Esophagus (tissue), 2 donors: ENCODE data around the gene PIGT. TPM values are rescaled to one million over a fixed set of nuclear protein-coding genes. Genes with fewer than 3 reads are reported as not detected.
A peak's percentile ranks its signal among the peaks of the same experiment; 100 is the strongest.

Source experiments
- H3K27ac ChIP-seq, 2 donors: one replicate each; pipeline ENCODE4 v1.5.1; 2013; ENCODE audit warnings: low read depth in 2 of 2, mild to moderate bottlenecking in 2 of 2, inconsistent platforms in 1 of 2, low read length in 1 of 2, moderate library complexity in 1 of 2
- H3K27me3 ChIP-seq, 2 donors: one replicate each; pipeline ENCODE4 v1.6.1; 2013; ENCODE audit warnings: low read length in 2 of 2, control low read depth in 1 of 2, mild to moderate bottlenecking in 1 of 2; ENCODE audit not compliant: insufficient read depth in 2 of 2, control insufficient read depth in 1 of 2
- H3K36me3 ChIP-seq, 2 donors: one replicate each; pipeline ENCODE4 v1.6.1; 2013; ENCODE audit warnings: low read length in 1 of 2; ENCODE audit not compliant: control insufficient read depth in 2 of 2, insufficient read depth in 2 of 2
- H3K4me1 ChIP-seq, 2 donors: one replicate each; pipeline ENCODE4 v1.6.1; 2013; ENCODE audit warnings: low read length in 1 of 2; ENCODE audit not compliant: control insufficient read depth in 2 of 2, insufficient read depth in 2 of 2
- H3K4me3 ChIP-seq, 2 donors: one replicate each; pipeline ENCODE4 v1.5.1; 2013; ENCODE audit warnings: low read length in 2 of 2, mild to moderate bottlenecking in 2 of 2, low read depth in 1 of 2, moderate library complexity in 1 of 2
- H3K9me3 ChIP-seq, 2 donors: one replicate each; pipeline ENCODE4 v1.6.1; 2013; ENCODE audit warnings: mild to moderate bottlenecking in 2 of 2, low read depth in 1 of 2, low read length in 1 of 2, moderate library complexity in 1 of 2; ENCODE audit not compliant: control insufficient read depth in 2 of 2, insufficient read depth in 1 of 2
- WGBS, 2 donors: extraction: QIAGEN DNeasy Blood & Tissue Kit; methylation state at CpG; one replicate each; pipeline ENCODE4 v1.1.7; 2013; 5-methylcytosine and 5-hydroxymethylcytosine counted together
- polyA plus RNA-seq, 2 donors: library from polyadenylated mRNA; stranded (reverse); fragments of 200-250 nt; gene quantifications; one replicate each; pipeline ENCODE4 v1.2.3, GENCODE V29; 2013
- donor health status: healthy with polysubstance abuse.
- donor health status: Bipolar disorder and iron deficiency.

The PIGT gene
- polyA plus RNA-seq, 2 donors: 38.7 to 40.9 TPM

DNA sequence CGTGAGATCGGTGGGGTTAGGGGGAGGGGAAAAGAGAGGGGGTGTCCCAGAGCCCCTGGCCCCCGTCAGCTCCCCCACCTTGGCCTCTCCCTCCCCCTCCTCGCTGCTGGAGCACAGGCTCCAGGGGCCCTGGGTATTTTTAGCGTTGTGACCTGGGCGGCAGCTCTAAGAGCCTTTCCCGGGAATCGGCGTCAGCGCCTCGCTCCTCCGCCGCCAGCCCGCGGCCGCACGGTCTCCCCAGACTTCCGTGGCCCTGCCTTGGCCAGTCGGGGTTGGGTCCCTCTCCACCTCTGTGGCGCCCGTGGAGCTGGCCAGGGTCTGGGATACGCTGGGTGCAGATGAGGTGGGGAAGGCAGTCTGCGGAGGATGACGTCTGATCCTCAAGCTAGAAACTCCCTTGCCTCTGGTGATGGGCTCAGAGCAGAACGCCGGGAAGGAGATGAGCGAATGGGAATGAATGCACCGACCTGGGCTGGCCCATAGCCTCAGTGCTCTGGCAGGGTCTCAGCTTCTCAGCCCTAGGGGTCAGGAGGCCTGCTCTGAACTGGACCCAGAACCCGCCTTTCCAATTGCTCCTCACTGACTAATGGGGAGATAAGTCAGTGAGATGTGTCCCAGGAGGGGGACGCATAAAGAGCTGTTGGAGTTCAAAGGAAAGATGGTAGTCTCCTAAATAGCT lies 8.7 kb upstream of the PIGT start:
- Histone ChIP-seq H3K36me3 (peaks cover 0 to 9% of the 10 kb centered on the region in 2 donors), H3K9me3 (no peaks in the 10 kb centered on the region), H3K4me3 (peak overlapping the region; percentile 71 to 77), H3K27ac (peak overlapping the region; percentile 86 to 89), H3K4me1 (peaks cover 3 to 14% of the 10 kb centered on the region in 2 donors), H3K27me3 (no peaks in the 10 kb centered on the region)
- WGBS, 2 donors: 12 to 13% methylated on average over 30 of the region's 30 CpGs

DNA sequence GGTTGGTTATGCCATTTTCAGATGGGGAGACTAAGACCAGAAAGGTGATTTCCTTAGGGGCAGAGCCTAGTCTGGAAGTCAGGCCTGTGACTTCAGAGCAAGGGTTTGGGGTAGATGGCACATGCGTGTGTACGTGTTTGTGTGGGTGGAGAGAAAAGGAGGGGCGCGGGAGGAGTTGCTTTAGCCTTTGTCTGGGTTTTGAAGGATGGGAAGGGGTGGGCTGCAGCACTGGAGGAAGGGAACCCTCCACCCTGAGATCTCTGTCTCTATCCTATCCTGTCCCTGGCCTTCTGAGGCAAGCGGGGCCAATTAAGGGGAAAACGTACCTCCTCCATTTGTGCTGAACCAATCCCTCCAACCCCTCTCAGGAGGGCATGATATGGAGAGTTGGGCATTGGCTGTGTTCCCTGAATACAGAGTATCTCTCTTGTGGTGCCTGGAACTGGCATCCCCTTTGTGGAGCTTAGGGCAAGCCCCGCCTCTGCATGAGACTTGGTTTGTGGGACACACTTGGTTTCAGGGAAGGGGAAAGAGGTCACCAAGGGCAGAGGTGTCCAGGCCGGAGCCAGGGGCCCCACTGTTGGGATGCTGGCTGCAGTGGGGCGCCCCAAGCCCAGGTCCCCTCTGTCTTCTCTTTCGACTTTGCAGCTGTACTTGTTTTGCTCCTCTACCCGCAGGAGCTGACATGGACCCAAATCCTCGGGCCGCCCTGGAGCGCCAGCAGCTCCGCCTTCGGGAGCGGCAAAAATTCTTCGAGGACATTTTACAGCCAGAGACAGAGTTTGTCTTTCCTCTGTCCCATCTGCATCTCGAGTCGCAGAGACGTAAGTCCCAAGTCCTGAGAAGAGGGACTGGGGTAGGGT lies 7.9 kb upstream of the PIGT start, which contains the start of gene DBNDD2:
DBNDD2 (plus strand) TSS at position 507 of the 863 bp plus-strand sequence; CDS start at position 686, 179 bp downstream.
- Histone ChIP-seq H3K36me3 (peaks cover 0 to 9% of the 10 kb centered on the region in 2 donors), H3K9me3 (no peaks in the 10 kb centered on the region), H3K27me3 (no peaks in the 10 kb centered on the region), H3K4me1 (peaks cover 3 to 14% of the 10 kb centered on the region in 2 donors), H3K4me3 (peak within 1 kb of the TSS; percentile 71 to 77), H3K27ac (peak within 1 kb of the TSS; percentile 86 to 89)
- 82 to 83% methylated on average over 21 of the region's 21 CpGs for WGBS, 2 donors

DNA sequence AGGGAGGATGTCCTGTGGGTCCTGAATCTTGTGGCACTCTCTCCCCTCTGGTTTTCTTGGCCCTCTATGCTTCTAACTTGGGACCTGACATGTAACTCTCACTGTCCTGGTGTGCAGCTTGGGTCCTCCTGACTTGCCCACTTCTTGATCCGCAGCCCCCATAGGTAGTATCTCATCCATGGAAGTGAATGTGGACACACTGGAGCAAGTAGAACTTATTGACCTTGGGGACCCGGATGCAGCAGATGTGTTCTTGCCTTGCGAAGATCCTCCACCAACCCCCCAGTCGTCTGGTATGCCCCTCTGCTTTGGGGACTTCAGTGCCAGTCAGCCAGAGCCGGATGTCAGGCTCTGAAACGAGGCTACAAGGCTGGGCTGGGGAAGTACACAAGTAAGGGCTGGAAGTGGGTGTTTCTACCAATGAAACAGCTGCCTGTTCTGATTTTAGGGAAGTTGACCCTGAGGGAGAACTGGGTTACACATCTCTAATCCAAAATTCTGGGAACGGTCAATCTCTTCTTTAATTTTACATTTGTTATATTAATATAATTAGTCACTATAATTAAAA lies 7.2 kb upstream of the PIGT start:
- peaks cover 0 to 9% of the 10 kb centered on the region in 2 donors for H3K36me3 ChIP-seq
- 75 to 81% methylated on average over 7 of the region's 7 CpGs for WGBS, 2 donors
- no peaks in the 10 kb centered on the region for H3K9me3 ChIP-seq
- H3K27me3 ChIP-seq: no peaks in the 10 kb centered on the region
- H3K27ac ChIP-seq: peak overlapping the region in 1 of 2 donors; percentile 89
- no peak overlapping the region for H3K4me3 ChIP-seq
- peaks cover 3 to 14% of the 10 kb centered on the region in 2 donors for H3K4me1 ChIP-seq

DNA sequence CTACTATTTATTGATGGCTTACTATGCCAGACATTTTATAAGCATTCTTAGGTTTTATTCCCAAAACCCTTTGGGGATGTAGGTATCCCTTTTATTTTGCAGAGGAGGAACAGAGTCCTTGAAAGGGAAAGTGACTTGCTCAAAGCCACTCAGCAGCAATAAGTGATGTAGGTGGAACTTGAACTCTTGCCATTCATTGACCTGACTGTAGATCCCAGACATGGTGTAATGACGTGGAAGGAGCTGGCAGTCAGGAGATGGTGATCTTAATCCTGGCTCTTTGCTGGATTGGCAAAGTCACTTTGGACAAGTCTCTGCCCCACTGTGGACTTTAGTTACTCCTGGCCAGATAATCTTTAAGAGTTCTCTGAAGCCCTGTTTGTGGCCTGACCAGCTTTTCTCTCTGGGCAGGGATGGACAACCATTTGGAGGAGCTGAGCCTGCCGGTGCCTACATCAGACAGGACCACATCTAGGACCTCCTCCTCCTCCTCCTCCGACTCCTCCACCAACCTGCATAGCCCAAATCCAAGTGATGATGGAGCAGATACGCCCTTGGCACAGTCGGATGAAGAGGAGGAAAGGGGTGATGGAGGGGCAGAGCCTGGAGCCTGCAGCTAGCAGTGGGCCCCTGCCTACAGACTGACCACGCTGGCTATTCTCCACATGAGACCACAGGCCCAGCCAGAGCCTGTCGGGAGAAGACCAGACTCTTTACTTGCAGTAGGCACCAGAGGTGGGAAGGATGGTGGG lies 6.2 kb upstream of the PIGT start:
- 85 to 90% methylated on average over 7 of the region's 7 CpGs for WGBS, 2 donors
- no peaks in the 10 kb centered on the region for H3K9me3 ChIP-seq
- peaks cover 0 to 9% of the 10 kb centered on the region in 2 donors for H3K36me3 ChIP-seq
- H3K4me1 ChIP-seq: peaks cover 3 to 14% of the 10 kb centered on the region in 2 donors
- H3K27me3 ChIP-seq: no peaks in the 10 kb centered on the region
- no peak overlapping the region for H3K4me3 ChIP-seq
- no peak overlapping the region for H3K27ac ChIP-seq

DNA sequence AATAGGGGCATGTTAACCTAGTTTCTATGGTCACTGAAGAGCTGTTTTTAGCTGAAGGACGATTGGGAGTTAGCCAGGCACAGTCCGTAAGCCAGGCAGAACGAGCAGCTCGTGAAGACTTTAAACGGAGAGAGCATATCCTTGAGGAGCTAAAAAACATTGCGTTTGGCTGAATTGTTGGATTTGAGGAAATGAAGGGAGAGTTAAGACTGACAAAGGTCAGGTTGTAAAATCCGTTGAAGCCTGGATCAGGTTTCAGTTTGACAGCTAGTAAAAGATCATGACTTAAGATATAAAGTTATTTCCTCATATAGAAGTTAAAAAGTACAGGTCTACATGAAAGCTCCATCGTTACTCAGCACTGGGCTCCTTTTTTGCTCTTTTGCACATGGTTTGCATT lies 5.1 kb upstream of the PIGT start:
- H3K27me3 ChIP-seq: no peaks in the 10 kb centered on the region
- 69 to 85% methylated on average over 8 of the region's 8 CpGs for WGBS, 2 donors
- H3K9me3 ChIP-seq: no peaks in the 10 kb centered on the region
- H3K4me3 ChIP-seq: no peak overlapping the region
- H3K4me1 ChIP-seq: peaks cover 3 to 9% of the 10 kb centered on the region in 2 donors
- peaks cover 0 to 9% of the 10 kb centered on the region in 2 donors for H3K36me3 ChIP-seq
- no peak overlapping the region for H3K27ac ChIP-seq

DNA sequence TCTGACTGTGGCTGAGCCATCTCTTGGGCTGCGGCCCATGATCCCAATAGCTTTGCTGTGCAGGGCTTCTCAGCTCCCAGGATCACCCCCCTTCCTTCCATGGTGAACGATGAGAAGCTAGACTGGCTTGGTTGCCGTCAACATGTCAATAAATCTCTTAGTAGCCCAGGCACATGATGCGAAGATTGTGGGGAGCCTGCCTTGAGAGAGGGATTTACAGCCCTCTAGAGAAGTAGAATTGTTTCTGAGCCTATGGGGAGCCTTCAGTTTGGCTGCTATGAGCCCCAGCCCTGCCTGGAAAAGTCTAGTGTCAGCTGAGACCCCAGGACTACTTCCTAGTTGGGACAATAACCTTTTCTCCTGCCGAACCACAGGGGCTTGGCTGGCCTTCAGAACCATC lies 3.3 kb upstream of the PIGT start:
- Histone ChIP-seq H3K9me3 (no peaks in the 10 kb centered on the region), H3K27me3 (no peaks in the 10 kb centered on the region), H3K4me1 (peaks cover 0 to 9% of the 10 kb centered on the region in 2 donors), H3K4me3 (no peak overlapping the region), H3K36me3 (peaks cover 0 to 9% of the 10 kb centered on the region in 2 donors), H3K27ac (no peak overlapping the region)
- WGBS, 2 donors: 80 to 87% methylated on average over 5 of the region's 5 CpGs

DNA sequence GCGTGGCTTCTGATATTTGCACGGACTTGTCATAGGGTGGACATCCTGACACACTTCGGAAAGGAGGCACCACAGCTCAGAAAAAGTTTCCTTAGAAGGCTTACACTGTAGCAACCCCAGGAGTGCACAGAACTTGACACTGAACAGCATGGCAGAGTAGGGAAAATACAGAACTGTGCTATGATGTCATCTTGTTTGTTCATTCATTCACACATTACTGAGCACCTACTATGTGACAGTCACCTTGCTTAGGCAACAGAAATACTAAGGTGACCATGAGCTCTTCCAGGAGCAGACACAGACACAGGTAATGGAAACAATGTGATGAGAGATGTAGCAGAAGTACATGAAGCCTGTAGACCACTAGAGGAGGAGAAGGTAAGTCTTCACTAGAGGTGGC lies 2.5 kb upstream of the PIGT start:
- no peak overlapping the region for H3K4me3 ChIP-seq
- peaks cover 0 to 14% of the 10 kb centered on the region in 2 donors for H3K36me3 ChIP-seq
- no peaks in the 10 kb centered on the region for H3K27me3 ChIP-seq
- H3K9me3 ChIP-seq: no peaks in the 10 kb centered on the region
- H3K27ac ChIP-seq: no peak overlapping the region
- peaks cover 0 to 7% of the 10 kb centered on the region in 2 donors for H3K4me1 ChIP-seq
- 71 to 76% methylated on average over 3 of the region's 3 CpGs for whole genome bisulfite sequencing, 2 donors

DNA sequence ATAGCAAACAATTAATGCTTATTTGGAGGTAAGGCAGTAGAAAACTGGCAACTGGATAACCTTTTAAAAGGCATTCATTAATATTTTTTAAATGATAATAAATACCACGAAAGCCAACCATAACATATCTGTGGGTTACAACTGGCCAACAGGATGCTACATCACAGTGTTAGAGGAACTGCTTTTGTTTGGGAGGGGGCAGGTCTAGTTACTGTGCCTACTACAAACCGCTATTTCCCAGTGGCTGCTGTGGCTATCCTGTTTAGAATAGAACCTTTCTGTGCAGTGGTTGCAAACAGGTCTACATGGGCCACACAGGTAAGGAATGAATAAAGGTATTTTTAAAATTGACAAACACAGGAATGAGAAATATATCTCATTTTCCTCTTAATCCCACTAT lies 976 bp downstream of the PIGT start:
- H3K27me3 ChIP-seq: no peaks in the 10 kb centered on the region
- H3K27ac ChIP-seq: no peak overlapping the region
- 54 to 62% methylated on average over 2 of the region's 2 CpGs for WGBS, 2 donors
- peaks cover 15 to 29% of the 10 kb centered on the region in 2 donors for H3K36me3 ChIP-seq
- peaks cover 4 to 16% of the 10 kb centered on the region in 2 donors for H3K4me1 ChIP-seq
- no peaks in the 10 kb centered on the region for H3K9me3 ChIP-seq
- peak overlapping the region in 1 of 2 donors; percentile 100 for H3K4me3 ChIP-seq
